GM23248 (cell line): ENCODE measurements around the gene CLCA1.

Source experiments
- EZH2 ChIP-seq: fragments of 200-600 bp; sonication (generic); IDR thresholded peaks from 2 replicates; pipeline ENCODE4 v1.6.1; 2018; ENCODE audit warnings: antibody characterized with exemption, mild to moderate bottlenecking; ENCODE audit not compliant: insufficient read depth, poor library complexity, severe bottlenecking
- EZH2phosphoT487 ChIP-seq: fragments of 200-600 bp; sonication (generic); IDR thresholded peaks from 2 replicates; pipeline ENCODE4 v1.6.1; 2018; ENCODE audit warnings: antibody characterized with exemption, moderate library complexity, mild to moderate bottlenecking, low read depth; ENCODE audit not compliant: insufficient read depth

- TF ChIP-seq EZH2phosphoT487 = no peak
- no peak for TF ChIP-seq EZH2
Measured at GRCh38 chr1:86541859-86542258, 73.1 kb downstream of the CLCA1 start.
